GM23338 (cell line): ENCODE results near the gene SETBP1. TPM values are rescaled to one million over a fixed set of nuclear protein-coding genes. Genes with fewer than 3 reads are reported as not detected.

Source experiments
- ATAC-seq: fragments of 200-7000 bp; cut with Tn5 transposase; 3 replicates; pipeline ENCODE4 v1.9.1; 2020
- DNase-seq: peaks from one replicate; pipeline ENCODE4 v3.0.0-alpha.2; 2015; ENCODE audit warnings: low spot score
- H2AFZ ChIP-seq: fragments of 200-600 bp; sonication (generic); 2 replicates; pipeline ENCODE4 v1.8.0; 2016; ENCODE audit warnings: antibody characterized with exemption, mild to moderate bottlenecking, moderate library complexity
- H3F3A ChIP-seq: fragments of 200-600 bp; sonication (generic); replicated peaks from 2 replicates; pipeline ENCODE4 v1.8.0; 2017; ENCODE audit warnings: antibody characterized with exemption, mixed run types, low read depth
- H3K27ac ChIP-seq: fragments of 200-600 bp; sonication (generic); 2 replicates; pipeline ENCODE4 v1.6.1; 2016; ENCODE audit warnings: low read depth
- H3K27me3 ChIP-seq: fragments of 200-600 bp; sonication (generic); 2 replicates; pipeline ENCODE4 v1.8.0; 2016; ENCODE audit warnings: mild to moderate bottlenecking, mixed run types, moderate library complexity; ENCODE audit not compliant: insufficient read depth
- H3K36me3 ChIP-seq: fragments of 200-600 bp; sonication (generic); 2 replicates; pipeline ENCODE4 v1.8.0; 2016; ENCODE audit warnings: mild to moderate bottlenecking; ENCODE audit not compliant: insufficient read depth
- H3K4me1 ChIP-seq: fragments of 200-600 bp; sonication (generic); 2 replicates; pipeline ENCODE4 v1.8.0; 2016; ENCODE audit warnings: mild to moderate bottlenecking, moderate library complexity; ENCODE audit not compliant: insufficient read depth
- H3K4me2 ChIP-seq: fragments of 200-600 bp; sonication (generic); 2 replicates; pipeline ENCODE4 v1.7.1; 2017; ENCODE audit warnings: mixed run types
- H3K4me3 ChIP-seq: fragments of 200-600 bp; sonication (generic); 2 replicates; pipeline ENCODE4 v1.6.1; 2016; ENCODE audit warnings: mixed run types
- H3K79me2 ChIP-seq: fragments of 200-600 bp; sonication (generic); replicated peaks from 2 replicates; pipeline ENCODE4 v1.8.0; 2017; ENCODE audit warnings: mild to moderate bottlenecking; ENCODE audit not compliant: insufficient read depth
- H3K9me2 ChIP-seq: fragments of 200-600 bp; sonication (generic); 2 replicates; pipeline ENCODE4 v1.8.0; 2017; ENCODE audit not compliant: insufficient read depth
- H4K20me1 ChIP-seq: fragments of 200-600 bp; sonication (generic); replicated peaks from 2 replicates; pipeline ENCODE4 v1.8.0; 2017; ENCODE audit warnings: mild to moderate bottlenecking; ENCODE audit not compliant: insufficient read depth
- H3K27ac Mint-ChIP-seq: 2 replicates; pipeline ENCODE4 v1.8.0; 2020; ENCODE audit warnings: inconsistent platforms, mild to moderate bottlenecking, moderate library complexity, mixed read lengths
- H3K27me3 Mint-ChIP-seq: 3 replicates; pipeline ENCODE4 v1.8.0; 2022; ENCODE audit warnings: low read depth, mild to moderate bottlenecking, moderate library complexity, mixed read lengths, inconsistent platforms; ENCODE audit not compliant: insufficient read depth, poor library complexity
- H3K36me3 Mint-ChIP-seq: 3 replicates; pipeline ENCODE4 v1.8.0; 2021; ENCODE audit warnings: low read depth, mild to moderate bottlenecking, inconsistent platforms, moderate library complexity, mixed read lengths
- H3K4me1 Mint-ChIP-seq: 3 replicates; pipeline ENCODE4 v1.8.0; 2020; ENCODE audit warnings: mild to moderate bottlenecking, inconsistent platforms, mixed read lengths
- H3K4me3 Mint-ChIP-seq: 3 replicates; pipeline ENCODE4 v1.8.0; 2021; ENCODE audit warnings: moderate library complexity, mild to moderate bottlenecking, inconsistent platforms, mixed read lengths
- H3K9me3 Mint-ChIP-seq: 3 replicates; pipeline ENCODE4 v1.8.0; 2020; ENCODE audit warnings: moderate library complexity, mild to moderate bottlenecking, inconsistent platforms, mixed read lengths
- EZH2 ChIP-seq: fragments of 200-600 bp; sonication (generic); IDR thresholded peaks from one replicate; pipeline ENCODE4 v1.8.0; 2017; ENCODE audit warnings: antibody characterized with exemption, mild to moderate bottlenecking, low read depth; ENCODE audit not compliant: unreplicated experiment
- EZH2phosphoT487 ChIP-seq: fragments of 200-600 bp; sonication (generic); IDR thresholded peaks from one replicate; pipeline ENCODE4 v1.8.1; 2018; ENCODE audit warnings: antibody characterized with exemption; ENCODE audit not compliant: unreplicated experiment
- JUNB ChIP-seq: IDR thresholded peaks from one replicate; pipeline ENCODE4 v1.6.1; 2016; ENCODE audit warnings: antibody characterized with exemption; ENCODE audit not compliant: unreplicated experiment
- NANOG ChIP-seq: IDR thresholded peaks from 2 replicates; pipeline ENCODE4 v1.6.1; 2016; ENCODE audit warnings: antibody characterized with exemption, borderline replicate concordance
- POLR2AphosphoS5 ChIP-seq: IDR thresholded peaks from 2 replicates; pipeline ENCODE4 v1.6.1; 2016; ENCODE audit warnings: antibody characterized with exemption, low read depth
- STAT1 ChIP-seq: IDR thresholded peaks from one replicate; pipeline ENCODE4 v1.6.1; 2016; ENCODE audit warnings: antibody characterized with exemption; ENCODE audit not compliant: unreplicated experiment
- polyA plus RNA-seq: library from polyadenylated mRNA; unstranded; fragments of >200 nt; fragmentation: Nextera tagmentation; extraction: Ambion mirVana; gene quantifications from 2 replicates; pipeline ENCODE4 v1.2.1, GENCODE V29; 2016
- total RNA-seq: library from RNA; depleted of rRNA; stranded (reverse); fragments of >200 nt; shearing (Covaris generic); gene quantifications from 2 replicates; pipeline ENCODE4 v1.2.3, GENCODE V29; 2014
- TF ChIP-seq, protein P1 (sequence below), 2 experiments: fragments of 200-600 bp in 1 of 2; sonication (generic) in 1 of 2; conservative IDR thresholded peaks; 2 replicates each; pipeline versions ENCODE4 v1.5.1 to v1.6.1; 2016 to 2017; ENCODE audit warnings: antibody characterized with exemption in 2 of 2, low read depth in 2 of 2, mild to moderate bottlenecking in 2 of 2, moderate library complexity in 1 of 2
- TF ChIP-seq, protein P2 (sequence below): IDR thresholded peaks from 2 replicates; pipeline ENCODE4 v1.6.1; 2016; ENCODE audit warnings: antibody characterized with exemption
- TF ChIP-seq, protein P3 (sequence below): fragments of 250-450 bp; sonication (Bioruptor Pico); IDR thresholded peaks from 2 replicates; pipeline ENCODE4 v1.5.0; 2020; ENCODE audit warnings: mild to moderate bottlenecking, moderate library complexity

SETBP1 gene
- total and polyA plus RNA-seq, 2 experiments from 2014 or later = 1.6 to 5.5 TPM

DNA sequence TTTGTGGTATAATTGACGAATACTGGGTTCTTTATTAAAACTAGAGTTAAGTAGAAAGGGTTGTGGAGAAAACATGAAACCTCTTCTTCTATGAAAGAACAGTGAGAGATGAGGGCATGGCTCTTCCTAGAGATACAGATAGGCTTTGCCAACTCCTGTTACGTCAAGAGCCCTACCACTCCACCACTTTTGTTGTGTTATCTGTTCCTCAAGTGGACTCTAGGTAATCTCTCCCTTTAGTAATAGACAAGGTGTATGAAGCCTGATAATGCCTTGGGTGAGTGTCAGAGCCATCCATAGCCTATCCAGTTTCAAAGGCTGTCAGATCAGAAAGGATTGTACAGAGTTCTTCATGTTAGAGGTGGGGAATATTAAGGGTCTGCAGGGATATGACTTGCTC is 176.4 kb downstream of the SETBP1 start (continued):
- TF ChIP-seq, protein P1, sequence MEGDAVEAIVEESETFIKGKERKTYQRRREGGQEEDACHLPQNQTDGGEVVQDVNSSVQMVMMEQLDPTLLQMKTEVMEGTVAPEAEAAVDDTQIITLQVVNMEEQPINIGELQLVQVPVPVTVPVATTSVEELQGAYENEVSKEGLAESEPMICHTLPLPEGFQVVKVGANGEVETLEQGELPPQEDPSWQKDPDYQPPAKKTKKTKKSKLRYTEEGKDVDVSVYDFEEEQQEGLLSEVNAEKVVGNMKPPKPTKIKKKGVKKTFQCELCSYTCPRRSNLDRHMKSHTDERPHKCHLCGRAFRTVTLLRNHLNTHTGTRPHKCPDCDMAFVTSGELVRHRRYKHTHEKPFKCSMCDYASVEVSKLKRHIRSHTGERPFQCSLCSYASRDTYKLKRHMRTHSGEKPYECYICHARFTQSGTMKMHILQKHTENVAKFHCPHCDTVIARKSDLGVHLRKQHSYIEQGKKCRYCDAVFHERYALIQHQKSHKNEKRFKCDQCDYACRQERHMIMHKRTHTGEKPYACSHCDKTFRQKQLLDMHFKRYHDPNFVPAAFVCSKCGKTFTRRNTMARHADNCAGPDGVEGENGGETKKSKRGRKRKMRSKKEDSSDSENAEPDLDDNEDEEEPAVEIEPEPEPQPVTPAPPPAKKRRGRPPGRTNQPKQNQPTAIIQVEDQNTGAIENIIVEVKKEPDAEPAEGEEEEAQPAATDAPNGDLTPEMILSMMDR (conservative IDR thresholded peaks at IDR 0.05; ENCODE audit: low read depth in 2 of 2) = no peak
- no peak for TF ChIP-seq JUNB
- TF ChIP-seq EZH2 = no peak

DNA sequence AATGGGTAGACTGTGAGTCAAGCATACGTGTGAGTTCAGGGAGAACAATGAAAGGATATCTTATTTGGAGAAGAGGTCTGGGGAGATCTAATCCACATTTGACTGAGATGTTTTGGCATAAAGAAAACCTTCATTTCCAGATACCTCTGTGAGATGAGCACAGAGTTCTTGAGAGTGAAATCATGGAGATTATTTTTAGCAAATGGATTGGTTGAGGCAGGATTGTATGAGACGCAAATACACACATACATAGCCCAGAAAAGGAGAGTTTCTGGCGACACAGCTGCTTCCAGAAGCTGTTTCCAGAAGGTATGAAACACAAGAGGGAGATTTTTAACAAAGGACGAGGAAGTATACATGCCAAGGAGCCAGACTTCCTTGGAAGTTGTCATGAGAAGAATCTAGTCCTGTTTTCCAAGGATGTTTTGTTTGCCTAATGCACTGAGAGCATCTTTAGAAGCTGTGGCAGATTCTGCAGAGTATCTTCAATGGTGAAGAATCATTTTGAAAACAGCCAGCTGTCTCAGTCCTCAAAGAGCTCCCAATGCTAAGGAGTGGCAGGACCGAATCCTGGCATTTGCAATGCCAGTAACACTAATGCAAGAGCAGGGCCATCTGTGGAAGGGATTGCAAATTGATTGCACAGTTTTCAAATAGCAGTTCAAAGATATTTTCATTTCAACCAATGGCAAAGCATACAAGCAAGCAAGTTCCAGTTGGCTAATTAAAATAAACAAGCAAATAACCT is 177.2 kb downstream of the SETBP1 start:
- no peak overlapping the region for H3K4me3 Mint-ChIP-seq
- Histone ChIP-seq H3K36me3 (no peaks in the 10 kb centered on the region), H3K27ac (no peak overlapping the region), H4K20me1 (no peaks in the 10 kb centered on the region), H3K4me3 (no peak overlapping the region), H3K27me3 (no peaks in the 10 kb centered on the region), H3K79me2 (no peaks in the 10 kb centered on the region), H3K4me1 (no peaks in the 10 kb centered on the region), H2AFZ (no peak overlapping the region), H3K4me2 (no peak overlapping the region), H3K9me2 (0 out of 2 replicates have a peak, but pooled peaks cover 6% of the 10 kb centered on the region), H3F3A (no peaks in the 10 kb centered on the region)
- no peak overlapping the region for H3K27ac Mint-ChIP-seq
- H3K9me3 Mint-ChIP-seq = no peaks in the 10 kb centered on the region
- no peaks in the 10 kb centered on the region for H3K27me3 Mint-ChIP-seq
- ATAC-seq = no peak
- DNase-seq = no peak
- H3K4me1 Mint-ChIP-seq = no peaks in the 10 kb centered on the region; the same call in 2 of the 3 replicates
- H3K36me3 Mint-ChIP-seq = 0 out of 3 replicates have a peak, but pooled peaks cover 3% of the 10 kb centered on the region
- TF ChIP-seq JUNB (no peak), STAT1 (no peak), NANOG (no peak), EZH2phosphoT487 (no peak), POLR2AphosphoS5 (no peak)
- TF ChIP-seq, protein P2, sequence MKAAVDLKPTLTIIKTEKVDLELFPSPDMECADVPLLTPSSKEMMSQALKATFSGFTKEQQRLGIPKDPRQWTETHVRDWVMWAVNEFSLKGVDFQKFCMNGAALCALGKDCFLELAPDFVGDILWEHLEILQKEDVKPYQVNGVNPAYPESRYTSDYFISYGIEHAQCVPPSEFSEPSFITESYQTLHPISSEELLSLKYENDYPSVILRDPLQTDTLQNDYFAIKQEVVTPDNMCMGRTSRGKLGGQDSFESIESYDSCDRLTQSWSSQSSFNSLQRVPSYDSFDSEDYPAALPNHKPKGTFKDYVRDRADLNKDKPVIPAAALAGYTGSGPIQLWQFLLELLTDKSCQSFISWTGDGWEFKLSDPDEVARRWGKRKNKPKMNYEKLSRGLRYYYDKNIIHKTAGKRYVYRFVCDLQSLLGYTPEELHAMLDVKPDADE = no peak
- TF ChIP-seq, protein P1 (conservative IDR thresholded peaks at IDR 0.05; ENCODE audit: low read depth in 2 of 2) = no peak
- TF ChIP-seq, protein P3, sequence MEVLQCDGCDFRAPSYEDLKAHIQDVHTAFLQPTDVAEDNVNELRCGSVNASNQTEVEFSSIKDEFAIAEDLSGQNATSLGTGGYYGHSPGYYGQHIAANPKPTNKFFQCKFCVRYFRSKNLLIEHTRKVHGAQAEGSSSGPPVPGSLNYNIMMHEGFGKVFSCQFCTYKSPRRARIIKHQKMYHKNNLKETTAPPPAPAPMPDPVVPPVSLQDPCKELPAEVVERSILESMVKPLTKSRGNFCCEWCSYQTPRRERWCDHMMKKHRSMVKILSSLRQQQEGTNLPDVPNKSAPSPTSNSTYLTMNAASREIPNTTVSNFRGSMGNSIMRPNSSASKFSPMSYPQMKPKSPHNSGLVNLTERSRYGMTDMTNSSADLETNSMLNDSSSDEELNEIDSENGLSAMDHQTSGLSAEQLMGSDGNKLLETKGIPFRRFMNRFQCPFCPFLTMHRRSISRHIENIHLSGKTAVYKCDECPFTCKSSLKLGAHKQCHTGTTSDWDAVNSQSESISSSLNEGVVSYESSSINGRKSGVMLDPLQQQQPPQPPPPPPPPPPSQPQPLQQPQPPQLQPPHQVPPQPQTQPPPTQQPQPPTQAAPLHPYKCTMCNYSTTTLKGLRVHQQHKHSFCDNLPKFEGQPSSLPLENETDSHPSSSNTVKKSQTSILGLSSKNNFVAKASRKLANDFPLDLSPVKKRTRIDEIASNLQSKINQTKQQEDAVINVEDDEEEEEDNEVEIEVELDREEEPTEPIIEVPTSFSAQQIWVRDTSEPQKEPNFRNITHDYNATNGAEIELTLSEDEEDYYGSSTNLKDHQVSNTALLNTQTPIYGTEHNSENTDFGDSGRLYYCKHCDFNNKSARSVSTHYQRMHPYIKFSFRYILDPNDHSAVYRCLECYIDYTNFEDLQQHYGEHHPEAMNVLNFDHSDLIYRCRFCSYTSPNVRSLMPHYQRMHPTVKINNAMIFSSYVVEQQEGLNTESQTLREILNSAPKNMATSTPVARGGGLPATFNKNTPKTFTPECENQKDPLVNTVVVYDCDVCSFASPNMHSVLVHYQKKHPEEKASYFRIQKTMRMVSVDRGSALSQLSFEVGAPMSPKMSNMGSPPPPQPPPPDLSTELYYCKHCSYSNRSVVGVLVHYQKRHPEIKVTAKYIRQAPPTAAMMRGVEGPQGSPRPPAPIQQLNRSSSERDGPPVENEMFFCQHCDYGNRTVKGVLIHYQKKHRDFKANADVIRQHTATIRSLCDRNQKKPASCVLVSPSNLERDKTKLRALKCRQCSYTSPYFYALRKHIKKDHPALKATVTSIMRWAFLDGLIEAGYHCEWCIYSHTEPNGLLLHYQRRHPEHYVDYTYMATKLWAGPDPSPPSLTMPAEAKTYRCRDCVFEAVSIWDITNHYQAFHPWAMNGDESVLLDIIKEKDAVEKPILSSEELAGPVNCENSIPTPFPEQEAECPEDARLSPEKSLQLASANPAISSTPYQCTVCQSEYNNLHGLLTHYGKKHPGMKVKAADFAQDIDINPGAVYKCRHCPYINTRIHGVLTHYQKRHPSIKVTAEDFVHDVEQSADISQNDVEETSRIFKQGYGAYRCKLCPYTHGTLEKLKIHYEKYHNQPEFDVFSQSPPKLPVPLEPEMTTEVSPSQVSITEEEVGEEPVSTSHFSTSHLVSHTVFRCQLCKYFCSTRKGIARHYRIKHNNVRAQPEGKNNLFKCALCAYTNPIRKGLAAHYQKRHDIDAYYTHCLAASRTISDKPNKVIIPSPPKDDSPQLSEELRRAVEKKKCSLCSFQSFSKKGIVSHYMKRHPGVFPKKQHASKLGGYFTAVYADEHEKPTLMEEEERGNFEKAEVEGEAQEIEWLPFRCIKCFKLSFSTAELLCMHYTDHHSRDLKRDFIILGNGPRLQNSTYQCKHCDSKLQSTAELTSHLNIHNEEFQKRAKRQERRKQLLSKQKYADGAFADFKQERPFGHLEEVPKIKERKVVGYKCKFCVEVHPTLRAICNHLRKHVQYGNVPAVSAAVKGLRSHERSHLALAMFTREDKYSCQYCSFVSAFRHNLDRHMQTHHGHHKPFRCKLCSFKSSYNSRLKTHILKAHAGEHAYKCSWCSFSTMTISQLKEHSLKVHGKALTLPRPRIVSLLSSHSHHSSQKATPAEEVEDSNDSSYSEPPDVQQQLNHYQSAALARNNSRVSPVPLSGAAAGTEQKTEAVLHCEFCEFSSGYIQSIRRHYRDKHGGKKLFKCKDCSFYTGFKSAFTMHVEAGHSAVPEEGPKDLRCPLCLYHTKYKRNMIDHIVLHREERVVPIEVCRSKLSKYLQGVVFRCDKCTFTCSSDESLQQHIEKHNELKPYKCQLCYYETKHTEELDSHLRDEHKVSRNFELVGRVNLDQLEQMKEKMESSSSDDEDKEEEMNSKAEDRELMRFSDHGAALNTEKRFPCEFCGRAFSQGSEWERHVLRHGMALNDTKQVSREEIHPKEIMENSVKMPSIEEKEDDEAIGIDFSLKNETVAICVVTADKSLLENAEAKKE (CRISPR knock-in tag) = no peak
